Central memory CD8-positive, alpha-beta T cell (primary cell): ENCODE data around the gene KLF16.
A peak's percentile ranks its signal among the peaks of the same experiment; 100 is the strongest.

Experiments used
- ATAC-seq: fragments of 150-1000 bp; cut with Tn5 transposase; replicated peaks from 2 replicates; pipeline ENCODE4 v1.10.0; 2022; ENCODE audit warnings: mild to moderate bottlenecking, moderate FRiP score, moderate number of reproducible peaks; ENCODE audit not compliant: poor library complexity, severe bottlenecking; ENCODE audit errors: extremely low read depth
- DNase-seq, 2 donors: peaks; one replicate each; pipeline ENCODE4 v3.0.0; 2021; ENCODE audit warnings: low spot score in 2 of 2
- H3K27ac Mint-ChIP-seq: one replicate; pipeline ENCODE4 v1.8.0; 2022; ENCODE audit warnings: low read depth, mild to moderate bottlenecking, moderate library complexity, mixed read lengths
- H3K27me3 Mint-ChIP-seq: one replicate; pipeline ENCODE4 v1.8.0; 2022; ENCODE audit warnings: mixed read lengths
- H3K36me3 Mint-ChIP-seq: one replicate; pipeline ENCODE4 v1.8.0; 2022; ENCODE audit warnings: mild to moderate bottlenecking, moderate library complexity, mixed read lengths; ENCODE audit not compliant: insufficient read depth
- H3K4me1 Mint-ChIP-seq: one replicate; pipeline ENCODE4 v1.8.0; 2022; ENCODE audit warnings: mixed read lengths
- H3K4me3 Mint-ChIP-seq: one replicate; pipeline ENCODE4 v1.8.0; 2022; ENCODE audit warnings: mild to moderate bottlenecking, moderate library complexity, mixed read lengths
- H3K9me3 Mint-ChIP-seq: one replicate; pipeline ENCODE4 v1.8.0; 2022; ENCODE audit warnings: mixed read lengths

KLF16 gene

DNA sequence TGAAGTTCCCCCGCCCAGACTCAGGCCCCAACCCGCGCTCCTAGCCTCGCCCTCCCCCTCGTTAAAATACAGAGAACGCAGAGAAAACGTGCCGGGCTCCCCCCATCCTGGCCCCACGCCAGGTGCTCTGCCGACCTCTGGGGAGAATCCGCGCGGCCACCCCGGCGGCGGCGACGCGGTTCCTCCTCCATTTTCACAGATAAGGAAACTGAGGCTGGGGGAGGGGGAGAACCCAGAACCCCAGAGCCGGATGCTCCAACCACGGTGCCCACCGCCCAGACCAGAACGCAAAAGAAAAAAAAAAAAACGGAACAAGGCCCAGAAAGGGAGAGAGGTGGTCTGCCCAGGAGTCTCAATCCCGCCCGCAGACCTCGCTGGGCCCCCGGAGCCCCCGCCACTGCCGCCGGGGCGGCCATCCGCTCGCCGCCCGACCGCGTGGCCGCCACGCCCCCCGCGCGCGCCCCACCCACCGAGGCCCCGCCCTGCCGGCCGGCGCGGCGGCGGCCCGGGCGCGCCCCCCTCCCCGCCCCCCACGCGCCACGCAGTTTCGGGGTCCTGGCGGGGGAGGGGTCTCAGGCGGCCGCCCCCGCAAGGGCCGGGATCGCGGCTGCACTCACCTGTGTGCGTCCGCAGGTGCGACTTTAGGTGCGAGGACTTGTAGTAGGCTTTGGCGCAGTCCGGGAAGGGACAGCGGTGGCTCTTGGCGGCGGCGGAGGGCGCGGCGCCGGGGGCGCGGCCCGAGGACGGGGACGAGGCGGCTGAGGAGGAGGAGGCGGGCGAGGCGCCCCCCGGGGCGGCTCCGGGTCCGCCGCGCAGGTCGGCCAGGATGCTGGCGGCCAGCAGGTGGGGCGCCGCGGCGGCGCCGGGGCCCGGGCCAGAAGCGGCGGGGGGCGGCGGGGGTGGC lies 703 bp downstream of the KLF16 start:
- no peaks in the 10 kb centered on the region for H3K27me3 Mint-ChIP-seq
- ATAC-seq: no peak

DNA sequence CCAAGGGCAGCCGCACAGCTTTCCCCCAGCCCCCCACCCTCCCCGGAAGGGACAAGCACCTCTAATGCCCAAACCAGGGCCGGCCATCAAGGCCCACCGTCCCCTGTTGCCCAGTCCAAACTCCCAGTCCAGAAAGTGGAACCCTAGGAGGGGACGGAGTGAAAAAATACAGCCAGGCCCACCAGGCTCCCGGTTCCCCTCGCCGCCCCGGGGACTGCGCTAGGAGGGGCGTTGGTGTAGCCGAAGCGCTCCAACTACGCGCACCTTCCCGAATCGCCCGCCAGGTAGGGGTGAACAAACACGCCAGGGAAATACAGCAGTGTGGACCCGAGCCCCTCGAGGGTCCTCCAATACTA lies 1.3 kb downstream of the KLF16 start:
- Mint-ChIP-seq H3K9me3 (no peaks in the 10 kb centered on the region), H3K4me3 (peak overlapping the region; percentile 97), H3K27ac (peak overlapping the region; percentile 95), H3K27me3 (no peaks in the 10 kb centered on the region), H3K4me1 (peaks cover 31% of the 10 kb centered on the region), H3K36me3 (peaks cover 21% of the 10 kb centered on the region)
- no peak for ATAC-seq
- no peak for DNase-seq

More for the DNA sequence above, 703 bp downstream of the KLF16 start:
- Mint-ChIP-seq H3K27ac (peak overlapping the region; percentile 95), H3K4me3 (peak overlapping the region; percentile 97), H3K36me3 (peaks cover 18% of the 10 kb centered on the region), H3K9me3 (no peaks in the 10 kb centered on the region), H3K4me1 (peaks cover 31% of the 10 kb centered on the region)
- DNase-seq: peak in 1 of 2 donors; percentile 42

DNA sequence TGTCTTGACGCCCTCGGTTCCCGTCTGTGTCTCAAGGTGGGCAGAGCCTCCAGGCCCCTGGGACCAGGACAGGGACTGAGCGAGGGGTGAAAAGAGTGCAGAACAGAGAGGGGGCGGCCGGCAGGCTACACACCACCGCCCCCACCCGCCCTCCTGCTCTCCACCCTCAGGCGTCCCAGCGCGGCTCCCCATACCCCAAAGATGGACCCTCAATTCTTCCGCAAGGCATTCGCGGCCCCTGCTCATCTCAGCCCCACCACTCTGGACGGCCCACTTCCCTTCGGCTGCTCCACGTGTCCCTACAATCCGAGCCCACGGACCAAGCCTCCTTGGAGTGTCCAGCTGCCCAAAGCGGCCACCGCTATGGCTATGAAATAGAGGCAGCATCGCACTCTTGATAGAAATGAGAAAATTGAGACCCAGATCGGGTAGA lies 1.8 kb downstream of the KLF16 start:
- ATAC-seq (no peak), DNase-seq (no peak)
- H3K27me3 Mint-ChIP-seq: no peaks in the 10 kb centered on the region
- peaks cover 31% of the 10 kb centered on the region for H3K4me1 Mint-ChIP-seq
- H3K4me3 Mint-ChIP-seq: peak overlapping the region; percentile 97
- no peaks in the 10 kb centered on the region for H3K9me3 Mint-ChIP-seq
- peak overlapping the region; percentile 95 for H3K27ac Mint-ChIP-seq
- H3K36me3 Mint-ChIP-seq: peaks cover 22% of the 10 kb centered on the region

DNA sequence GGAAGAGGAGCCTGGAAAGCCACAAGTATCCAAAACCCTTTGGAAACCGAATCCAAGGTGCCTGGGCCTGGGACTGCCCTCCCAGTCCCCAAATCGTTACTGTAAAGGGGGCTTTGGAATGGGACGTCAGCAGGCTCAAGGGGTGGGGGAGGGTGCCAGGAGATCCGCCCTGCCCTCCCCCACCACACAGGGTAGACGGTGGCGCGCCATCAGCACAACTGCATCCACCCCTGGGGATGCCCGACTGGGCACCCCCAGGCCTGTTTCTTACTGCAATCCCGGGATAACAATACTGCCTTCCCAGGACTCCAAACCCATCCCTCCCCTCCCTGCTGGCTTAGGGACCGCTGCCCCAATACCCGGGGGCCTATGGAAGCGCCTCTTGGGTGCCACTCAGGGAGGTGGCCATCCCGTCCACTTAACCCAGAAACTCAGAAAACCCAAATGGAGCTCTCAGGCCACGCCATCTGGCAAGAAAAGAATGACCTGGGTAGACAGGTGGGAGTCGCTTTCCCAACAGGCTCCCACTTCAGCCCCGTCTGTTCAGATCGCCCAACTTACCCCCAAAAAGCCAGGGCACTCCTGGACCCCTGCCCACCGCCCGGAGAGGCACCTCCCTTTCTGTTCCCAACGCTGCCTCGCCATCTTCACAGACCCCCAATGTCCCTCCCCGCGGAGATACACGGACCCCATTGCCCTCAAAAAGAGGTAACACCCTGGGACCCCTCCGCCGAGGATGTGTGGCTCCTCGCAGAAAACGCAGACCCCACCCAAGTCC lies 2.4 kb downstream of the KLF16 start:
- no peak for DNase-seq
- Mint-ChIP-seq H3K4me1 (peaks cover 37% of the 10 kb centered on the region), H3K4me3 (peak overlapping the region; percentile 97), H3K9me3 (no peaks in the 10 kb centered on the region), H3K36me3 (peaks cover 22% of the 10 kb centered on the region), H3K27me3 (no peaks in the 10 kb centered on the region), H3K27ac (peak overlapping the region; percentile 95)
- ATAC-seq: no peak

DNA sequence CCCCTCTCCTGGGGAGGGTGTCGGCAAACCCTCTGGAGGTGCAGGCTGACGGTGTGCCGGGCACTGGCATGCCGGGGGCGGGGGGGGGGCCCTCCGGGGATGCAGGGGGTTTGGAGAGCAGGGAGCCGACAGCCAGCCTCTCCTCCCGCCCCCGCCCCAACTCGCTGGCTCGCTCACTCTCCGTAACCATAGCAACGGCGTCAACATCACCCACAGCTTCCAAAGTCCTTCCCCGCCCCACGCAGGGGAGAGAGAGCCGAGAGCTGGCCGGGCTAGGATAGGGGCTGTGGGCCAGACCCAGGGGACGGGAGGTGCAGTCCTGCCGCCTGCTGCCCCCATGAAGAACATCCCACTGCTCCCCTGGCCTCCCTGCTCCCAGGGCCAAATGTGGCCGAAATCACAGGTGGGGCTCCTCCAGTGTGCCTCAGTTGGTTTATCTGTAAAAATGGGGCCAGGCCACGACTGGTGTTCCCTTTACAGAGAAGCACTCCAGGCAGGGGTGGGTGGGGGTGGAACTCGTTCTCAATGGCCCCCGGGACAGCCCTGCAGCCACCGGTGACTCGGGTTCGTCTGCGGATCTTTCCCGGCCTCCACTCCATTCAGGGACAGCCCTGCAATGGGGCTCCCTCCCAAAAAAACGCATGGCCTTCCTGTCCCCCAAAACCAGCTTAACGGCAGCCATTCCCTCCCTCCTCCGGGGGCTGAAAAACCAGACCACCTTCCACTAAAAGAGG lies 3.2 kb downstream of the KLF16 start:
- ATAC-seq (no peak), DNase-seq (no peak)
- Mint-ChIP-seq H3K27me3 (no peaks in the 10 kb centered on the region), H3K4me3 (peak overlapping the region; percentile 97), H3K27ac (peak overlapping the region; percentile 29), H3K4me1 (peaks cover 45% of the 10 kb centered on the region), H3K36me3 (peaks cover 22% of the 10 kb centered on the region), H3K9me3 (no peaks in the 10 kb centered on the region)

DNA sequence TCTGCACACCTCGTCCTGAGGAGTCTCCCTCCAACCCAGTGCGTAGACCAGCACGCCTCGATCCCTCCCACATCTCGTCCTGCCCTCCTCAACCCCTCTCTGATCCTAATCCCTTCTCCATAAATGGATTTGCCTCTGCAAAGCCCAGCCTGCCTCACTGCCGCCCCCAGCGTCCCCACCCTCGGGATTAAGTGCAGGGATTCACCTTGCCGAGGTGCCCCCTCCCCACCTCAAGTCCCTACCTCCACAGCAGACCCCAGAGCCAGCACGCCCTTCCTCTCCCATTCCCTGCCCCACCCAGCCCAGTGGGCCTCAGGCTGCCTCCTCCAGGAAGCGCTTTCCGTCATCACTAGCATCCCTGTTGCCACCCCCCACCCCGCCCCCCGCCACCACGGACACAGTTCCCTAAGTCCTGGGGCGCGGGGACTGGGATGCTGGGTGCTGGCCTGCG lies 4.0 kb downstream of the KLF16 start:
- peaks cover 49% of the 10 kb centered on the region for H3K4me1 Mint-ChIP-seq
- peak overlapping the region; percentile 40 for H3K4me3 Mint-ChIP-seq

DNA sequence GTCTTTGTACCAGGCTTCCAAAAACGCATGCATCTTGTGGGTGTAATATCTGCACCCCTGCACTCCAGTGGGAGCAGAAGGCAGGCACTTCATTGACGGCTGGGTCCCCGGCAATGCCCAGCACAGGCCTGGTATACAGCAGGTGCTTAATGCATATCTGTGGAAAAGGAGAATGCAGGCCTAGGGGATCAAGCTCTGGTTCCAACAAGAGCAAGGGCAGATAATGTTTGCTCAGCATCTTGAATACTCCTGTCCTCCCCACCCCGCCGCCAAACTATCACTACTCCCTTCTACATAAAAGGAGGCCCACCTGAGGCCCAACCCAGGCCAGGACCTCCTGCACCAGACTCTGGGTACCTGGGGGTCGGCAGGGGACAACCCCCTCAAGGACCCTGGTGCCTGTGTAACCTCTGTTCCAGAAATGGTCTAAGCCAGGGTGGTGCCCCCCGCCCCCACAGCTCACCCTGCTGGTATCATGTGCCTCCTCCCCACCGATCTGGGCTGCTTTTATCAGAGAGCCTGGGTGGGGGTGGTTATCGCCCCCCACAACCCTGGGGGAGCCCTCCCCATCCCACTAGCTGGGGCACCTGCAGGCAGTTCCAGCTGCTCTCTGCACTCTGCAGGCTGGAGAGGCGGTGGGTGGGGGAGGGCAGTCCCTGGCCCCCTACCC lies 4.8 kb downstream of the KLF16 start:
- Mint-ChIP-seq H3K4me3 (peak overlapping the region; percentile 40), H3K36me3 (peaks cover 17% of the 10 kb centered on the region), H3K4me1 (peaks cover 50% of the 10 kb centered on the region), H3K27me3 (no peaks in the 10 kb centered on the region), H3K27ac (no peak overlapping the region), H3K9me3 (no peaks in the 10 kb centered on the region)
- DNase-seq (no peak), ATAC-seq (no peak)

More for the DNA sequence above, 4.0 kb downstream of the KLF16 start:
- Mint-ChIP-seq H3K27ac (peak overlapping the region; percentile 29), H3K36me3 (peaks cover 19% of the 10 kb centered on the region), H3K27me3 (no peaks in the 10 kb centered on the region), H3K9me3 (no peaks in the 10 kb centered on the region)
- ATAC-seq (no peak), DNase-seq (no peak)

DNA sequence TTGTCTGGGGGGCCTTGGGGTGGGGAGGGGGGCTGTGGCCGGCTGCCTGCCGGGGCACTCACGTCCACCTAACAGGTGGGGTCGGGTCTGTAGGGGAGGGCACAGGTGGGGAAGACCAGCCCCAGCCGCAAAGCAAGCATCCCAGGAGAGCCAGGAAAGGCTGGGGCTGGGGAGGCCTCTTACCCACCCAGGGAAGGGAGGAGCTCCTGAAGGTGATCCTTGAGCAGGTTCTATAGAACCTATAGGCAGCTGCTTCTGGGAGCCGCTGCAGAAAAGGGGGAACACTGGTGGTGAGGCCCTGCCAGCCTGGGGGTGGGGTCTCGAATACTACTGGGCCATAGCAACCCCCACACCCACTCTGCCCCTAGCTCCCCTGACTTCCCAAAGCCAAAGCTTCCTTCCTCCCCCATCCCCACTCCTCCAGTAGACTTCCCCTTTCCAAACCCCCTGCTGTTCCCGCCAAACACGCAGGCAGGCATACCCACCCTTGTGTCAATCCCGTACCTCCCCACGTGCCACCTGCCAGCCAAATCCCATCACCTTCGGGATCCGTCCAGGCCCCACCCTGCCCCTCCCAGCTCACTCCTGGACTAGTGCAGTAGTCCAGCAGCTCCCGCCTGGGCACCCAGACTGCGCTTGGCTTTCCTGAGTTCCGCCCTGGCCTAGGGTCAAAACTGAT lies 5.6 kb downstream of the KLF16 start:
- H3K4me1 Mint-ChIP-seq: peaks cover 55% of the 10 kb centered on the region
- peak overlapping the region; percentile 78 for H3K4me3 Mint-ChIP-seq
- peaks cover 21% of the 10 kb centered on the region for H3K36me3 Mint-ChIP-seq
- DNase-seq (no peak), ATAC-seq (no peak)
- H3K9me3 Mint-ChIP-seq: no peaks in the 10 kb centered on the region
- no peak overlapping the region for H3K27ac Mint-ChIP-seq
- H3K27me3 Mint-ChIP-seq: no peaks in the 10 kb centered on the region

DNA sequence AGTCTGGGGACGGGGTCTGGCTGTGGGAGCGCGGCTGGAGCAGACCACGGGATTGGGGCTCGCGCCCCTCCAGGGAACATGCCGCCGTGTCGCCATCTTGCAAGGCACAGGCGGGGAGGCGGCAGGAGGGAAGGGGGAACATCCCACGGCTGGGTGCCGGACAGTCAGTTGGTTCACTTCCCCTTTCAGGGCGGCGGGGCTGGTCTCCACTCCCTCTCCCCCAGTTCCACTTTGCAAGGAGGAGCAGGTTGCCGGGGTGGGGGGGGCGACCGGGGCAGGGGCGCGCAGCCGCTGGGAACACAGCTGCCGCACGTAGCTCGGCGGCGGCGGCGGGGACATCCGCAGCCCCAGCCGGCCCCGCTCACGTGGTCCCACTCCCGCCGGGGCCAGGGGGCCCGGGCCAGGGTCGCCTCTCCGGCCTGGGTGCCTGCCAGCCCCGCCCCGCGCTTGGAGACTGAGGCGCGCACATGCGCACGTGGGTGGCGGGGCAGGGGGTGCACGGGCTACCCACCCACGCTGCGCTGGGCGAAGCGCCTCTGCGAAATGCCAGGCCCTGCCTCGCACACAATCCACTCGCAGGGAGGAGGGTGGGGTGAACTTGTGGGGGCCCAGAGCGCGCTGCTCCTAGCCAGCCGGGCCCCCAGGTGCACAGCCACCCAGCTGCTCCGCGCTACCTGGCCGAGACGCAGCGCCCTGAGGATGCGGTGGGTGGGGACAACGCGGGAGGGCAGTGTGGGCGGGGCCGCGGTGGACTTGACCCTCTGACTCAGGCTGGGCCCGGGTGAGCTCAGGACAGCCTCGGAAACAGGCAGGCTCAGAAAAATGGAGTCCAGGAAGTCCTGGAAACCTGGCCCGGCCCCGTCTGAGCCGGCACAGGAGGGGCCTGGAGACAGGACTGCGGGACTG lies 6.4 kb downstream of the KLF16 start:
- H3K27ac Mint-ChIP-seq: peak overlapping the region; percentile 78
- H3K27me3 Mint-ChIP-seq: no peaks in the 10 kb centered on the region
- ATAC-seq: no peak
- H3K4me3 Mint-ChIP-seq: peak overlapping the region; percentile 78
- H3K36me3 Mint-ChIP-seq: peaks cover 17% of the 10 kb centered on the region
- H3K4me1 Mint-ChIP-seq: peaks cover 48% of the 10 kb centered on the region
- no peak for DNase-seq
- H3K9me3 Mint-ChIP-seq: no peaks in the 10 kb centered on the region

DNA sequence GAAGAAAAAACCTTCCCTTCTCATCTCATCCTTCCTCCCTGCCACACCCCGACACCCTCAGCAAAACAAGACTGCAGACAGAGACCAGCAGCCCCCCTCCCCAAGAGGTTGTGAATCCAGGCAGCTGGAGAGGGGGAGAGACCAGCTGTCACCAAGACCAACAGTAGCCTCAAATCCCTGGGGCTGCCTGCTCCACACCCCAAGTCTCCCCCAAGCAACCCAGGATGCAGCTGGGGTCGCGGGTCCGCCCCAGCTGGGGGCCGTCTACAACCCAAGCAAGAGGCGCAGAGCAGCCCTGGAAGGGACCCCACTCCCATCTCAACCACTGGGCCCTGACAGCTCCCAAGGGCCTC lies 7.1 kb downstream of the KLF16 start:
- Mint-ChIP-seq H3K27me3 (no peaks in the 10 kb centered on the region), H3K4me1 (peaks cover 42% of the 10 kb centered on the region), H3K4me3 (peak overlapping the region; percentile 78), H3K9me3 (no peaks in the 10 kb centered on the region), H3K36me3 (peaks cover 18% of the 10 kb centered on the region), H3K27ac (peak overlapping the region; percentile 78)
- ATAC-seq (no peak), DNase-seq (no peak)

DNA sequence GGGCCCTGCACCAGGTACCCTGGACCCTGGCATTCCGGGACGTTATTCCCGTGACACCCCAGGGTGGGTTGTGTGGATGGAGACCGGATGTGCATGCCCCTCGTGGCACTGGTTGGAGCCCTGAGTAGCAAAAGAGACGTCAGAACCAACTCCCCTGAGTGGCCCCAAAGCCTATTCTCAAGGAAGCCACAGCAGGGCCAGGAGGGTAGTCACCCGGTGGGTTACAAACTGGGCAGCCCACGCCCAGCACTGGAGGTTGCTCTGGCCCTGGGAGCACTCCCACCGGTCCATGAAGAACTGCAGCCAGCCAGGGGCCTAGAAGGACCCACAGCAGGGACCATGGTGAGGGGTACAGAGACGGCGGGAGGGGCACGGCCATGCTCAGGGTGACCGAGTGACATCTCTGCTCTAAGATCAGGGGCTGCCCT lies 7.5 kb downstream of the KLF16 start:
- no peak for ATAC-seq
- H3K27ac Mint-ChIP-seq: peak overlapping the region; percentile 78
- no peaks in the 10 kb centered on the region for H3K9me3 Mint-ChIP-seq
- peaks cover 20% of the 10 kb centered on the region for H3K36me3 Mint-ChIP-seq
- peak overlapping the region; percentile 78 for H3K4me3 Mint-ChIP-seq
- peaks cover 43% of the 10 kb centered on the region for H3K4me1 Mint-ChIP-seq
- no peak for DNase-seq
- H3K27me3 Mint-ChIP-seq: no peaks in the 10 kb centered on the region
